Fibroblast of pulmonary artery (primary cell): Measurements from ENCODE around the gene AATK.

Experiments
- DNase-seq: peaks from one replicate; pipeline ENCODE4 v3.0.0-alpha.2; 2010; ENCODE audit warnings: low read depth
- H3K4me3 ChIP-seq: replicated peaks from 2 replicates; pipeline ENCODE4 v1.5.1; 2011; ENCODE audit warnings: low read depth, mild to moderate bottlenecking, control low read depth, low read length, moderate library complexity
- TF ChIP-seq, protein P1 (sequence below): IDR thresholded peaks from 2 replicates; pipeline ENCODE4 v1.5.1; 2011; ENCODE audit warnings: mild to moderate bottlenecking, control low read depth, low read length, inconsistent platforms; ENCODE audit errors: missing control alignments

AATK gene

DNA sequence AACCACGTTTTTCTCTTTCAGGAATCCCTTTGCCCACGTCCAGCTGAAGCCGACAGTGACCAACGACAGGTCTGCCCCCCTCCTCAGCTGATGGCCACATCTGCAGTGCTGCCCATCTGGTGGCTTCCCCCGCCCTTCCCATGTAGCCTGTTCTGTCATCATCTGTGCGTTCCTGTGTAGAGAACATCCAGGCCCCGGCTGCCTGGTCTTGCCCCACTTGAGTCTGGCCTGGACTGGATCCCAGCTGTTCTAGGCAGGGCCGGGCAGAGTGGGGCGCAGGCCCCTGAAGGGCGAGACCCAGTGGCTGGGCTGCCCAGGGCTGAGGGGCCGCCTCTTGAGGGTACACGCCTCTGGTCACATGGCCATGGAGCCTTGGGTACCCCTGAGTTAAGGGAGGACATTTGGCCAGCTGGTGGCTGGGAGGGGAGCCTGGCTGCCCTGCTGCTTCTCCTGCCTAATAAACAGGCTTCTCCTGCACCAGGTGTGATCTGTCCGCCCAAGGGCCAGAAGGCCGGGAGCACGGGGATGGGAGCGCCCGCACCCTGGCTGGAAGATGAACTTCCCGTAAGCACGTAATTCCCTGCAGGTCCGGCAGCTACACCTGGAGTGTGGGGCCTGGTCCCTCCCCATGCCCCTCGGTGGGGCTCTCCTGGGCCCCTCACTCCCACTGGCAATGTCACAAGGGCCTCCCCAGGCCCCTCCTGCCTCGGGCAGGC lies 50.1 kb downstream of the AATK start:
- no peak overlapping the region for H3K4me3 ChIP-seq
- DNase-seq = no peak
- TF ChIP-seq, protein P1, sequence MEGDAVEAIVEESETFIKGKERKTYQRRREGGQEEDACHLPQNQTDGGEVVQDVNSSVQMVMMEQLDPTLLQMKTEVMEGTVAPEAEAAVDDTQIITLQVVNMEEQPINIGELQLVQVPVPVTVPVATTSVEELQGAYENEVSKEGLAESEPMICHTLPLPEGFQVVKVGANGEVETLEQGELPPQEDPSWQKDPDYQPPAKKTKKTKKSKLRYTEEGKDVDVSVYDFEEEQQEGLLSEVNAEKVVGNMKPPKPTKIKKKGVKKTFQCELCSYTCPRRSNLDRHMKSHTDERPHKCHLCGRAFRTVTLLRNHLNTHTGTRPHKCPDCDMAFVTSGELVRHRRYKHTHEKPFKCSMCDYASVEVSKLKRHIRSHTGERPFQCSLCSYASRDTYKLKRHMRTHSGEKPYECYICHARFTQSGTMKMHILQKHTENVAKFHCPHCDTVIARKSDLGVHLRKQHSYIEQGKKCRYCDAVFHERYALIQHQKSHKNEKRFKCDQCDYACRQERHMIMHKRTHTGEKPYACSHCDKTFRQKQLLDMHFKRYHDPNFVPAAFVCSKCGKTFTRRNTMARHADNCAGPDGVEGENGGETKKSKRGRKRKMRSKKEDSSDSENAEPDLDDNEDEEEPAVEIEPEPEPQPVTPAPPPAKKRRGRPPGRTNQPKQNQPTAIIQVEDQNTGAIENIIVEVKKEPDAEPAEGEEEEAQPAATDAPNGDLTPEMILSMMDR = no peak

DNA sequence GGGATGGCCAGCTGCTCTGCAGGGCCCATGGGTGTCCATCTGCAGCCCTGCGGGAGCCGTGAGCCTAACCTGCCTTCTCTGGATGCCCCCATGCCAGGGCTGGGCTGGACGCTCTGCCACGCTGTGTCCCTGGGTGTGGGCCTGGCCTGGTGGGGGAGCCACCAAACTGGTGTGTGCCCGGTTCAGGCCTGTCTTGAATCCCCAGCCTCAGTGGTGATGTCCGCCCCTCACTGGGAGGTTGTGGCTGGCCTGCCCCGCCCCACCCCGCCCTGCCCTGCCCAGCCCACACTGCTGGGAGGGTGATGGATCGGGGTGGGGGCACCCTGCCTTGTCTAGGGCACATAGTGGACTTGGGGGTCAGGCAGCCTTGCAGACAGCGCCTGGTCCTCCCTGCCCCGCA lies 50.8 kb downstream of the AATK start:
- no peak overlapping the region for H3K4me3 ChIP-seq
- no peak for DNase-seq
- TF ChIP-seq, protein P1 = no peak

DNA sequence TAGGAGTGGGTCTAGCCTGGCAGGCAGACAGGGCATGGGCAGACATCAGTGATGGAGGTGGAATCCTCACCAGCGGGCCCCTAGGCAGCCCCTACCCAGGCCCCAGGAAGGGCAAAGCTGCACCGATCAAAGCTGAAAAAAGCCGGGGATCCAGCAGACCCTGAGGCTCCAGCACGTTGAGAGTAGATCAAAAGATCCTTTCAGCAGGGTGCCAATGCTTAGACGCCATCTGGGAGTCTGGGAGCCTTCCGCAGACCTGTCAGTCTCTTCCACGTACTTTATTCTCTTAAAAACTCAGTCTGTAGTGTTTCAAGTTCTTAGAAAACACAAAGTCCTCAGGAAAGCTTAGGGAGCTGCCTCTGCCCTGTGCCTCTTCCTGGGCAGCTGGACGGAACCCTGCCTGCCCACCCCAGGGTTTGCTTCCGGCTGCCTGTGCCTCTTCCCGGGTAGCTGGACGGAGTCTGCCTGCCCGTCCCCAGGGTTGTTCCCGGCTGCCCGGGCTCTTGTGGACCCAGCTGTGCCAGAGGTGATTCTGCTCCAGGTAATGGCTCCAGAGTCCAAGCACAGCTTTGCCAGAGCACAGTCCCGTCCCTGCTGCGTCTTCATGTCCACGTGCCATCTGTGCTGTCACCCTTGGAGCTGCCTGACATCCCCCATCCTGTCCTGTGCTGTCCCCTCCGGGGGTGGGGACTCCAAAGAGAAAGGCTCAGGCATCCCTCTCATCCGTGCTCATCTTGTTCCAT lies 51.5 kb downstream of the AATK start:
- TF ChIP-seq, protein P1 = no peak
- no peak overlapping the region for H3K4me3 ChIP-seq
- DNase-seq = no peak

DNA sequence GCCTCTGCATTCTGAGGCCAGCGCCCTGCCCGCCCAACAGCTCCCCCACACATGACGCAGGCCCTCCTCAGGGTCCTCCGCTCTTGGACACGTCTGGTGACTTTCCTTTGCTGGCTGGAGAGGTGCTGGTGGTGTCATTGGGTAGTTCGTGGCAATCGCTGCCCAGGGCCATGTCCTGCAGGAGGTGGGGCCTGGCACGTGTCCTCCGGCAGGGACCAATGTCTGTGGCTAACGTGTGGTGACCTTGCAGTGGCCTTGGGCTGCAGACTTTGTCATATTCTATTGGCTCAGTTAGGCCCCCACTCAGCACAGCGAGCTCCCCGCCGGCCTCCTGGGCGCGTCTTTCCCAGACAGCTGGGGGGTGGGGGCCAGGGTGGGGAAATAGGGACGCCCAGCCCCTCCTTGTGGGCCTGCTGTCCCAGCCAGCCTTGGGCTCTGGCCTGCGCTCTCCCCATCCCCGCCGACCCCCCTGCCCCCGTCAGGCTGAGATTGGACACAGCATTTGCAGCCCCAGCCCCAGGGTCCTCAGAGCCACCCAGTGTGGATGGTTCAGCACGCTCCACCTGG lies 52.8 kb downstream of the AATK start:
- DNase-seq = no peak
- TF ChIP-seq, protein P1 = no peak
- no peak overlapping the region for H3K4me3 ChIP-seq

DNA sequence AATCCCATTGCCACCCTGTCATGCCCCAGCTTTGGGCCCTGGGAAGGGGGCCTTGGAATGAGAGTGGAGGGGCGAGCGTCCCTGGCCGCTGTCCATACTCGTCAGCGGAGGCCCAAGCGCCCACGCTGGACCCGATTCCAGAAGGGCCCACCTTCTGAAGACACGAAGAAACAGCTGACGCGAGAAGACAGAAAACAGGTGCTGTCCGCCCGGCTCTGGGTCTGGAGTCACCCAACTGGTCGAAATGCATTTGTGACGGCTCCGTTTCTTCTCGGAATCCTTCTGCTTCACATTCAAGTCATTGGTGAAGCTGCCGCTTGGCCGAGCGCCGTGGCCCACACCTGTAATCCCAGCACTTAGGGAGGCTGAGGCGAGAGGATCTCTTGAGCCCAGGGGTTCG lies 53.6 kb downstream of the AATK start:
- TF ChIP-seq, protein P1 = no peak
- no peak overlapping the region for H3K4me3 ChIP-seq
- no peak for DNase-seq

DNA sequence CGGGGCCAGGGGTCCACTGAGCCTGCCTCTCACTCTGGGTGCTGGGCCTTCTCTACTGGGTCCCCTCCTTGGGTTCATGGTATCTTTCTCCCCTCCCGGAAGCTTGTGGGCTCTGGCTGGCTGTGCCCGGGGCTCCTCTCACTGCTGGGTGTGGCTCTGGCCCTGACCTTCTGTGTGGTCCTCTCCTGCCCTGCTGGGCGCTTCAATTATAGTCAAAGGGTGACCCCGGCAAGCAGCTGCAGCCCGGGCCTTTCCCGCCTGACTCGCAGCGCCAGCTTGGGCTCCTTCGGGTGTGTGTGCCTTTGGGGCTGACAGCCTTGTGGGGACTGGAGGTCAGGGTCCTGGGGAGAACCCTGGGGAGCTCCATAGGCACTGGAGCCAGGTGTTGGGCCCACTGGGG lies 55.0 kb downstream of the AATK start:
- no peak for DNase-seq
- no peak overlapping the region for H3K4me3 ChIP-seq
- TF ChIP-seq, protein P1 = no peak
